Bone marrow (tissue), 2 donors: ENCODE measurements around the gene PKP2.
"Not testable (repeated sequence)": the region's sequence is repeated elsewhere in the genome, so short reads cannot be mapped to it uniquely, and the experiment has no call there.

Experiments used
- DNase-seq, 2 donors: peaks; one replicate each; lab custom pipeline; 2025; lab: John Stamatoyannopoulos, UW

The PKP2 gene

DNA sequence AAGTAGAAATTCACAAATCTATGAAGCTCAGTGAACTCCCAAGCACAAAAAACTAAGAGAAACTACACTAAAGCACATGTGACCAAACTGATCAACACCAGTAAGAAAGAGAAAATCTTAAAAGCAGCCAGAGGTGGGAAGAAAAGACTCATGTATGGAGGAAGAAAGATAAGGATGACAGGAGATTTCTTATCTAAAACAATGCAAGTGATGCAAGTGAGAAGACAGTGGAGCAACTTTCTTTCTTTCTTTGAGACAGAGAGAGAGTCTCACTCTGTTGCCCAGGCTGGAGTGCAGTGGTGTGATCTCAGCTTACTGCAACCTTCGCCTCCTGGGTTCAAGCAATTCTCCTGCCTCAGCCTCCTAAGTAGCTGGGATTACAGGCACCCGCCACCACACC is 34.9 kb downstream of the PKP2 start:
- not testable (repeated sequence) for DNase-seq

DNA sequence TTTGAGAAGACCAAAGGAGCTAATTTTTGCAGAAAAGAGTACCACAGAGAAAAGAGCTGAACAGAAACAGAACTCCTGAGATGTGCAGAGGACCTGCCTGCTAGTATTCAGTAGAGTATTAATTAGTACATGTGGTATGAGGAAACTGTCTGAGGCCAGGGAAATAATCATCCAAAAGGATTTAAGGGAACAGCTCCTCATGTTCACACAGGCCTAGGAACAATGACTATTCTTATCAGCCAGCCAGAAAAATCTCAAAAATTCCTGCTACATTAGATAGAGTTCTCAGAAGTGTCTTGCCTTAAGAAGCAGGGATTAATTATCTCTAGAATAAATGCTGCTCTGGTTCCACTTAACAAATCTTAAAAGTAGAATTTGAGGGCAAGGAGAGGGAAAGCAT is 36.4 kb downstream of the PKP2 start:
- no peak for DNase-seq

DNA sequence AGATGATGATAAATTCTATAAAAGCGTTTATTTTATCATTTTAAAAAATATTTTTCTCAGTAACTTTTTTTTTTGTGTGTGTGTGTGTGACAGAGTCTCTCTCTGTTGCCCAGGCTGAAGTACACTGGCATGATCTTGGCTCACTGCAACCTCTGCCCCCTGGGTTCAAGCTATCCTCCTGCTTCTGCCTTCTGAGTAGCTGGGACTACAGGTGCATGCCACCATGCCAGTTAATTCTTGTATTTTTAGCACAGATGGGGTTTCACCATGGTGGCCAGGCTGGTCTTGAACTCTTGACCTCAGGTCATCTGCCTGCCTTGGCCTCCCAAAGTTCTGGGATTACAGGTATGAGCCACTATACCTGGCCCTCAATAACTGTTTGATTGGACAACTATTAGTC is 37.2 kb downstream of the PKP2 start:
- no peak for DNase-seq

DNA sequence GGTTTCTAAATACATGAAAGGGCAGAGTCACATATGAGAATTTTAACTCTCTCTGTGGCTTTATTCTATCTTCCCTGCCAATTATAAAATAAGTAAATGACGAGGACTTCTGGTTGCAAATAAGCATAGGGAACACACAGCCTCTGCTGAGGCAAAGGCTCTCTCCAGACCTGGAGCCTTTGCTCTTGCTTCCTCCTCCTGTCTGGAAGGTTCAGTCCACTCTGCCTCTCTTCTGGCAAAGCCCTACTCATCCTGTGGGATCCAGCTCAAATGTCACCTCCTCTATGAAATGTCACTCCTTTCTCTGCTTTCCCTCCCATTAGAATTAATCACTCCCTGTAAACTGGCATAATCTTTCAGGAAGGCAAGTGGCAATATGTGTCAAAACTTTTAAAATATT is 41.9 kb downstream of the PKP2 start:
- no peak for DNase-seq

DNA sequence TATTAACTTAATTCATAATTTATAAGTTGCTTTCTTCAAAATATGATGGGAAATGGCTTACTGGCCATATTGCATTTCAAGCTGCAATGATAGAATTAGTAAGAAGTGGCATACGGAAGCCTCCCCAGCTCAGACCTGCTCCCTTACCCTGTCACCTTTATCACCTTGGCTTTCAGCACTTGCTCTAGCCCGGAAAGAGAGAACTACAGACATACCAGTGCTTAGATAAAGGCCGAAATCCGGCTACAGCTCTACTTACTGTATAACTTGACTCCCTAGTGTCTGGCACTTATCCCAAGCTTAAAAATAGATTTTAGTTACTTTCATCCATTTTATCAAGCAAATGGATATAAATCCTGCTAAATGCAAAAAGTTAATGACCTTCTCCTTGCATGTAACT is 42.5 kb downstream of the PKP2 start:
- DNase-seq = no peak

DNA sequence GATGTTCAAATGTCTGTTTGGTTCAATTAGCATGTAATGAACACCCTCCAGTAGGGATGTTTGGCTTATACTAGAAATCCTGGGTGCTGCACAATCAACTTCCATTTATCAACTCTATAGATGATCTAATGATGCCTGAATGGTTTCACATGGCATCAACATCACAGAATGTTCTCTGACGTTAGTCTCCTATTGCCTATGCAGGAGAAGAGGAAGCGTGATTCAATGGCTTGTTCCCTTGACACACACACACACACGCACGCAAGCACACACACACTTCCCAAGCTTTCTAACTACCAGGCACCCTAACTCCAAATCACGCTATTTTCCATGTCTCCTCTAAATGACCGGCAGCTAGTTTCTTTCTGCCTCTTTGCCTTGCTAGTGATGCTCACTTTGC is 49.3 kb downstream of the PKP2 start:
- DNase-seq = no peak

DNA sequence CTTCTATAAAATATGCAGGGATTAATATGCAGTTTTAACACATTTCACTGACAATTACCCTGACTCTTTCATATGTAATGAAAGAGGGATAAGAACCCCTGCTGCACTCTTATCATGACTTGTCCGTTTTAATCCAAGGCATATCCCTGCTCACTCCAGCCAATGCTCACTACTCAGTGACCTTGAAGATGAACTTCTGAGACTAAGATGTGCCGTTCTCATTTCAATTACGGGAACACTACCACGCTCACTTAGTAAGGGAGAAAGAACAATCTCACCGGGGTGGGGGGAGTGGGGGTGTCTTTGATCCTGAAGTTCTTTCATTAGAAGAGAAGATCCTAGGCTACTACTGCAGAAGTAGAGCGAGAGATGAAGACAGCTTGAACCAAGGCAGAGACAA is 50.5 kb downstream of the PKP2 start:
- DNase-seq = no peak

DNA sequence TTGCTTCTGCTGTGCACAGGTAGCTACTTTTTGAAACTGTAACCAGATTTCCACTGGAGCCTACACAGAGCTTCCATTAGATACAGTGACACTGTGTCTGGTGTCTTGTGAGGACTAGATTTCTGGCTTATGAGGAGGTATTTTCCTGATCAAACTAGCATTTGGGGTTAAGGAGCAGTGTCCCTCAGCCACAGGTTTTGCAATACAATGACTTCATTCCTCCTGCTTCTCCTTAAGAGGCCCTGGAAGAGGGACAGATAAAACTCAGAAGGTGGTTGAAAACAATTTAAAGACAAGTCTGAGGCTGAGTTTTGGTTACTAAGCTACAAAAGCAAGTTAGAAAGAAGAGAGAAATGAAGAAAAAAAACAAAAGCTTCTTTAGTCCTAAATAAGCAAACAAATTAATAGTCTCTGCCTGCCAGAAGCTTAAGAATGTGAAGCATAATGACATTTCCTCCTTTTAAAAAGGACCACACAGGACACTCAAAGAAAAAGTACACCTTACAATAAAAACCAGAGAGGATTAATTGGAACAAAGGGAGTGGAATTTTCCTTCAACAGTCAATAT is 53.0 kb downstream of the PKP2 start:
- DNase-seq = no peak

DNA sequence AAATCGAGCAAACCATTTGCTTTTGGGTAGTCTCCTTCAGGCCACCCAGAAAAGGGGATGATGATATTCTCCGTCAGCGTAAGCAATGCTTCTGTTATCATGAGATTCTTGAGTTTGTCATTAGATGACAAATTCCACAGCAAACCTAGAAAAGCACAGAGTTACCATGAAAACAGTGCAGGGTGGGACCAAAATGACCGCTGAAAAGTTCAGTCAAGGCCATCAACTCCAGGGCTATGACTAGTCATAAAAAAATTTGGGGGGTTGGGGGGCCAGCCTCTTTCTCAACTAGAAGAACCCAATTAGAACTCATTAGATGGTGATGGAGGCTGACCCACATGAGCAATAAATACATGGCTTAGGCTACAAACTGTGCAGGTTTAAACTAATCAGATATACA is 55.5 kb downstream of the PKP2 start:
- DNase-seq = no peak

DNA sequence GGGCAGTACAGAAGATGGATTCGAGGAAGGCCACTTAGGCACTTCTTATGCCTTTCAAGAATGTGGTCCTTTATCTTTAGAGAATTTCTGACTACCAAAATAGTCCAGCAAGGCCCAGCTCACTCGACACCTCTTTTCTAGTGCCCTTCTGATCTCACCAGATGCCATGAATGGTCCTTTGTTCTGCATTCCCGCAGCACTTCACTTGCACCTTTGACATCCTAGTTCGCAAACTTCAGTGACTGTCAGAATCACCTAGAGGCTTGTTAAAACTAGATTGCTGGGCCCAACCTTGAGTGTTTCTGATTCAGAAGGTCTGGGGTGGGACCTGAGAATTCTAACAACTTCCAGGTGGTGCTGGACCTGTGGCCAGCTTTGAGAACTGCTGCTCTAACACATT is 56.7 kb downstream of the PKP2 start:
- no peak for DNase-seq

DNA sequence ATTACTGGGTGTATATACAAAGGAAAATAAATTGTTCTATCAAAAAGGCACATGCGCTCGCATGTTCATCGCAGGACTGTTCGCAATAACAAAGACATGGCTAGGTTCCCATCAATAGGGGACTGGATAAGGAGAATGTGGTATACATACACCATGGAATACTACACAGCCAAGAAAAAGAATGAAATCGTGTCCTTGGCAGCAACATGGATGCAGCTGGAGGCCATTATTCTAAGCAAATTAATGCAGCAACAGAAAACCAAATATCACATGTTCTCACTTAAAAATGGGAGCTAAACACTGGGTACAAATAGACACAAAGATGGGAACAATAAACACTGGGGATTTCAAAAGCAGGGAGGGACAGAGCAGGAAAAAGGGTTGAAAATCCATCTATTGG is 58.6 kb downstream of the PKP2 start:
- no peak for DNase-seq

DNA sequence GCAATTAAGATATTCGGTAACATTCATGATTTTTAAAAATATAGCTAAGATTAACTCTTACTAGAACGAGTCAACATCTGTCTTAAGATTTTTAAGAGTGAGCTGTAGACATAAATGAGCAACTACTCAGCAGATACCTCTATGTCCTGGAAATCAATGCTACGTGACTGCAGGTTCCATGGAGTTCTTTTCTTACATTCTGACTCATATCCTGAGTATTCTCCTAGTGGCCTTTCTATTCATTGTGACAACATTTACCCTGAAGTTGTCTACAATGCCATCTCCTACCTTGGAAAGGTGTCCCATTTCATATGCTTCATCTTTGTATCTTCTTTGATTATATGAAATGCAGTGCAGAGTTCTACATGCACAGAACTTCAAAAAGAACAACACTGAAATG is 59.9 kb downstream of the PKP2 start:
- DNase-seq = no peak

DNA sequence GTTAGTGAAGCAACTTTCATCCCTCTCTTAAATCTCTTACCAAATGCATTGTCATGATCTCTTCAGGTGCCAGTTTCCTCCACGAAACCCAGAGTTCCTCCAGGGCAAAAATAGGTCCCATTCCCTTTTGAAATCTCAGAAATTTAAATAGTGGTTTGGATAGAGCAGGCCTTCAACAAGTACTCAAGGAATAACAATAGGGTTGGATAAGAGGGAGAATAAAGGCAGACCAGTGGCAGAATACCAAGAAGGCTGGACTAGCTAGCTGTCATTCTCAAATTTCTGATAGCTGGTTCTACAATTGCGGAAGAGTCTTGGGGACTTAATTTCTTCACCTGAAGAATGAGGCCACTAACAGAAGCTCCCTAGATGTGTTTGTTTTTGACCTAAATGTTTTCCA is 62.5 kb downstream of the PKP2 start:
- no peak for DNase-seq

DNA sequence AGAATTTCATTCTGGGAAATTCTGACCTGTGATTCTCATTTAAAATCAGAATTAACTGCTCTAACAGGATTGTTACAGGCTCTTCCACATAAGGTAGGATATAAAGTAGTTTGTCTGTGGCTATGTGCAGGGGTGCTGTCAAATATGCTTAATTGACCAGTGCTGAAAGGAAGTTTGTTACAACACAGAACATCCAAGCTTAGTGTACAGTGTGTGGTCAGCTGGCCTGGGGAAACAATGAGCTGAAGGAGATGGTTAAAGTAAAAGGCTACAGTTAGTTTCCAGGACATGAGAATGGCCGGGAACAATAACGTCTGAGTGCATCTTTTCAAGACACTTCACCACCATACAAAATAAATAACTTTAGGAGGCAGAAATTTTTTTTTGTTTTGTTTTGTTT is 68.0 kb downstream of the PKP2 start:
- DNase-seq = no peak

DNA sequence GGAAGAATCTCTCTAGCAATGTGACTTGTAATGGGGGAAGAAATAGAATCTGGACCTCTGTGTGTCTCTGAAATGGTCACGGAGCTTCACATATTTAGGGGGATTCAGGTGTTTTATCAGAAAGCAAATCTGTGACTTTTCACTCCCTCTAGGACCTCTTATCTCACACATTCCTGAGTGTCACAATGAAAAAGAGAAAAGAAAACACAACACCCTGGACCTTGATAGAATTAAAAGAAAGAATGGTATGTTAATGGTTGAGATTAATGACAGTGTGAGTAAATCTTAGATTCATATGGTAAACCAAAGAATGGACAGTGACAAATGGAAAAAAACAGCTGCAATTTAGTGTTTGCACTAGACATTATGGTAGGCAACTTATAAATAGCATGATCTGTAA is 68.5 kb downstream of the PKP2 start:
- no peak for DNase-seq

DNA sequence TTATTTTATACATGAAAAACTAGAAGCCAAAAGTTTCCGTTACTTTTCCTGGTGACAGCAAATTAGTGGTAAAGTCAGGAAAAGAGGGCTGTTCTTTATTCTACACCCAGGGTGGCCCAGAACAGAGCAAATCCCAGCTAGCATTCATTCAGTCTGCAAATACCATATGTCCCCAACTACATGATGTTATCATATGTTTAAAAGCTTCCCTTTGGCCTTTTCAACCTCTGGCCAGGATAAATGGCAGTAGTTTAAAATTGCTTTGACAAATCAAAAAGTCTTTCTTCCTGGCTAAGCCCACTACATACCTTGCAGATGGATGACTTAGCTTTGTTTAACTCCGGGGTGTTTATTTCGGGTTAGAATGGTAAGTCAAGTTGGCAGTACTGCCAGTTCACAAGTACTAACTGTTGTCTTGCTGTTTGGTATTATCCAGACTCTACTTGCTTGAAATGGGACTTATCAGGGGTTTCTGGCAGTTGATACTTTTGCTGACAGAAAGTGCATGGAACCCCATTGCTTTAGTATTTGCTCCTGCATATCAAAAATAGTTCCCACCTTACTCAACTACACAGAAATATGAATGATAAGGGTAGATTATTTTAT is 69.7 kb downstream of the PKP2 start:
- no peak for DNase-seq

DNA sequence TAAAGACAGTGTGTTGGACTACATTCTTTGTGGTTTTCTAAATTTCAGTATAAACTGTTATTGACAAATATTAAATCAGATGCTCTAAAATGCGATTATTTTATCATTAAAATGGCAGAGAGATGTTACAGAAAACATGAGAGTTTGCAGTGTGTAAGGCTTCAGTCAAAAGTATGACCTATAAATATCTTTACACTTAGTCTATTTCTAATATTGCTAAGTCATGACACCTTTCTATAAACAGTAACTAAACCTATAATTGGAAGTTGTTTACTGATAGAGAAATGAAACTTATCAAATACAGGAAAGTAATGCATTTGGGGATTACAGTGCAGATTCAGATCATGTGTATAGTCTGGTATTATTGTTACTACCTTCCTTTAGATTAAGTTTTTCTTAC is 72.0 kb downstream of the PKP2 start:
- DNase-seq = no peak

DNA sequence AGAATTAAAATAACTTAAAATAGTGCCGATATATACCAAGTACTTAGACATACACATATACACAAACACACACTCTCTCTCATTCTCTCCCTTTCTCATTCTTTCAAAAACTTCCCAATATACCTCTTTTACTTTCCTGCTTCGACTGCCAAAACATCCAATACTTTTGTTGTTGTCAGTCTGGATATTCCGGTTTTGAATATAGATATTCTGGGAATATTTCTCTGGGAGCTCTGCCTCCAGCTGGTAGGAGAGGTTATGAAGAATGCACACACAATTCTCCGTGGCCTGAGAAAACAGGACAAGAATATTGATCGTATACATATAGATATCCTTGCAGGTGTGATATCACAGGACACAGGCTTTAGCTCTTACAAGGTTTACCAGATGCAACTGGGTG is 74.2 kb downstream of the PKP2 start:
- DNase-seq = no peak

DNA sequence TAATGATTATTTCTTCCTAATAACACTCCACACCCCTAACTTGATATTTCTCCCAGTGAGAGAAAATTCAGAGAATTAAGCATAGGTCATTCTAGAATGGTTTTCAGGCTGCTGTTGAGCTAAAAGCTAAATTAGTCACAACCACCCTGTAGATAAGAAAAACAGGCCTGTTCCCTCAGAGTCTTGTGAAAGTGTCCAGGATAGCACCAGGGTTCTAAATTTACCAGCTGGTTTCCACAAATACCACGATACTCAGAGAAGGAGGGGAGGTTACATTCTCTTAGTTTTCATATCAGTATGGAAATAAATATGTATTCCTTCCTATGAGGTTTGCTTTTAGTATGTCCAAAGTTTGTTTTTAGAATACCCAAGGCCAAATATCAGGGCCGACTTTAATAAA is 74.9 kb downstream of the PKP2 start:
- no peak for DNase-seq

DNA sequence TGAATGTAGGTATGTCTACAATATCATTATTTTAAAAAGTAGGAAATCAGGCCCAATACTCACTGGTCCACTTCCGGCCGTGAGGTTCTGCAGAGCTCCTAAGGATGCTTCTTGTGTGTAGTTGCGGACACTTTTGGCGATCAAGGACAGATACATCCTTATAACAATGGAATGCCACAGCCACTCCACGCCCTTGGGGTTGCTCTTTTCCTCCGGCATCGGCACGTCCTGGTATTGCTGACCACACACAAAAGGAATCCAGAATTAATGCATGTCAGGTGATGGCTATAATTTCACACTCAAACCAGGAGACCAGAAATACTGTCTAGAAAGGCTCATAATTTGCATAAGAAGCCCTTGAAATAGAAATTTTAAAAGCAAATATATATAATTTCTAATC is 75.3 kb downstream of the PKP2 start:
- DNase-seq = no peak

DNA sequence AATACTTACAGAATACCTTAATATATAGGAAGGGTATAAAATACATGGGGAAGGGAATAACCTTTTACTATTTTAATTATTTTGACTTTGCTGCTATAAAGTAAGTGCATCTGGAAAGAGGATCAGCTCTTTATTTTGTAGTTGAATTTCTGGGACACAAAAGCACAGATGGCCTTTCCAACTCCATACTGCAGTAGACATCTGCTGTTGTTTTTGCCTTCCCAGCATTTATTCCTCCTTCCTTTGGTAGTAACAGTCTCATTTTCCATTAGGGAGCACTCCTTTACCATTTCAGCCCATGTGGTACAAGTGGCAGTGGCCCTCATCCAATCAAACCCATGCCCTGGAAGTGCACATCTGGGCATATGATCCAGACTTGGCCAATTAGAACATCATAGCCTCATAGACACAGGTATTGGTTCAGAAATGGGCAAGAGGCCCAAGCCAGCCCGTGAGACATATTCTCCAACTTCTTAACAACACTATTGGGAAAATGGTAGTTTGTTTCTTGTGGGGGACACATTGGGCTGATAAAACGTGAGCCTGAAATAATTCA is 76.1 kb downstream of the PKP2 start:
- no peak for DNase-seq

DNA sequence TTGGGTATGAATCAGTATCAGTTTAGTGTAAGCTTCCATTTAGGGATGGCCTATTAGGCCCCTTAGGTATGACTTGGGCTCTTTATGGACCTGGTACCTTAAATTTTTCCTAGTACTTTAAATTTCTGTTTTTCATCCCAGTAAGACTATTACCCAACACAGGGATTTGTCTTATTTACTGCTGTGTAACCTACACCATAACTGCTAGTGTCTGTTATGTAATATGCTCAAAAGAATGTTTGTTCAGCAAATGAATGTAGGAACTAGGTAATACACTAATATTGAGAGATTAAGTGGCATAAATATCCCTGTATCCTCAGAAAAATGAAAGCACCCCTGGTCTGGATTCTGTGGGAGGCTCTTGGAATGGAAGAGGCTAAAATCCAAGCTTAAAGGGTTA is 77.2 kb downstream of the PKP2 start:
- no peak for DNase-seq

DNA sequence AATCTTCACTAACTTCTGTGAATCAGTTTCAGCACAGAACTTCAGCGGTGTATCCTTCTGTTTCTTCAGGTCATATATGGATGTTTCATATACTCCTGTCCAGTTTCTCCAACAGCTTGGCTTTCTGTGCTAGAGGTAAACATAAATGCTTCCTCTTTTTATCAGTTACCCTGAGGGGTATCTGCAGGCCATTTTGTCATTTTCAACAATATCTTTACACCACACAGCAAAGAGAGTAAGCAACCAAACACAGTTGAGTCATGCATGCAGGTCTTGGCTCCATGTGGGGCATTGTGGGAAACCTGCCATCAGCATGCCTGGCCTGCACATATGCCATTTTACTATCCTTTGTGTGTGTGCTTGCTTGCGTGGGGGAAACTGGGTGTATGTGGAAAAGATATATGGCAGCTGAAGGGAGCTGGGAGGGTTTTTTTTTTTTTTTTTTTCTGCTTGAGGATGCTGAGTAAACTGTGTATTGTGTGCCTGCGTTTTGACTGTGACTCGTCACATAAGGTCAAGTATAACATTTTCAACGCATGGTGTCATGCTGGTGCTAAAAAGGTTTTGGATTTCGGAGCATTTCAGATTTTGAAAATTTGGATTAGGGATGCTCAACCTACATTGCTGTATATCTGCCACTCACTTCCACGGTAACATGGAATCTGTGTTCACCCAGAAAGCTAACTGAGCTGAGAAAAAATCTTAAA is 84.7 kb downstream of the PKP2 start:
- DNase-seq = no peak

DNA sequence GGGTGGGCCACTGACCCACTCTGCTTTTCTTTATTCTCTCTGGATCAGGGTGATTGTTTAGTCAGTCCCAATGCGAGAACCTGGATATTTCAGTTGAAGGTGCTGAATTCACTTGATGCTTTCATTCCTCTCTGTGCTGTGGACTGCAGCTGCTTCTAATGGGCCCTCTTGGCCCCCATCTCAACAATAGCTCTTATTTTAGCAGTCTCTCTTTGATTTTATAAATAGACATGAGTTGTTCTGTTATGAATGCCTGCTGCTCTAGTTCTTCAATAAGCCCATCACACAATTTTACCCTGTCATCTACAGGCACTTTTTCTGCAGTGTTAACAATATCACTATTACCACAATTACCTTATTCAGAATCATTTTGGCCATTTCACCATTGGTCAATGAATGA is 86.7 kb downstream of the PKP2 start:
- no peak for DNase-seq
